H7 (cell line): ENCODE measurements around the gene SMG7. TPM values are rescaled to one million over a fixed set of nuclear protein-coding genes. Genes with fewer than 3 reads are reported as not detected.

Experiments
- DNase-seq: peaks from one replicate; pipeline ENCODE4 v3.0.0; 2012
- H3K27me3 ChIP-seq: 2 replicates; pipeline ENCODE4 v1.6.0; 2011; ENCODE audit warnings: mild to moderate bottlenecking, low read length; ENCODE audit not compliant: control insufficient read depth, insufficient read depth
- H3K36me3 ChIP-seq: replicated peaks from 2 replicates; pipeline ENCODE4 v1.5.1; 2011; ENCODE audit warnings: low read length; ENCODE audit not compliant: control insufficient read depth, insufficient read depth
- H3K4me3 ChIP-seq: 2 replicates; pipeline ENCODE4 v1.5.1; 2011; ENCODE audit warnings: low read depth, mild to moderate bottlenecking, control low read depth, low read length, moderate library complexity; ENCODE audit not compliant: insufficient read depth
- total RNA-seq: library from RNA; depleted of rRNA; stranded (reverse); fragments of >200 nt; shearing (Covaris generic); gene quantifications from 2 replicates; pipeline ENCODE4 v1.2.3, GENCODE V29; 2014

The SMG7 gene
- total RNA-seq, 1 experiment from 2014 or later, result 37.6 TPM

- DNase-seq, result no peak
- H3K4me3 ChIP-seq, result no peak overlapping the region
- H3K27me3 ChIP-seq, result no peaks in the 10 kb centered on the region
- peaks cover 10% of the 10 kb centered on the region for H3K36me3 ChIP-seq
These were observed 80.6 kb downstream of the SMG7 start for GRCh38 chr1:183552891-183553290.

- Histone ChIP-seq H3K36me3 (peaks cover 10% of the 10 kb centered on the region), H3K27me3 (no peaks in the 10 kb centered on the region)
These were observed 81.0 kb downstream of the SMG7 start for GRCh38 chr1:183553331-183553730.

GRCh38 chr1:183553764-183554163, 81.5 kb downstream of the SMG7 start:
- no peak for DNase-seq
- Histone ChIP-seq H3K4me3 (no peak overlapping the region), H3K27me3 (no peaks in the 10 kb centered on the region), H3K36me3 (peaks cover 10% of the 10 kb centered on the region)

More at GRCh38 chr1:183553331-183553730, 81.0 kb downstream of the SMG7 start:
- no peak for DNase-seq
- no peak overlapping the region for H3K4me3 ChIP-seq

DNA sequence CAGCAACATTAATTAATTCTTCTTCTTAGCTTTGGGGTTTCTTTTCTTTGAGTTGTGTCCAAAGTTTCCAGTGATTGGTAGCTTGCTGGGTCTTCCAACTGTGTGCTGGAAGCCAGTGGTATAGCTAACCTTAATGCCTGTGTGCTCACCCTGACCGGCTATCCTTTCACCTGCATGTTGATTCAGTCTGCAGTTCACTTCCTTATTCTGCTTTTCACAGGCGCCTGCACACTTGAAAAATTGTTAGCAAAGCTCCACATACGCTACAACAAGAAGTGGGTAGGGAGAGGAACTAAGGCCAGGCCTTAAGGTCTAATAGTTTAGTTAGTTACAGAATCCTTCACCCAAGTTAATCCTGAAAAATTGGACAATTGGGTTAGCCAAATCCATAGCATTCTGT, 82.3 kb downstream of the SMG7 start:
- no peak for DNase-seq
- H3K4me3 ChIP-seq, result no peak overlapping the region
- peaks cover 9% of the 10 kb centered on the region for H3K36me3 ChIP-seq
- H3K27me3 ChIP-seq, result no peaks in the 10 kb centered on the region

DNA sequence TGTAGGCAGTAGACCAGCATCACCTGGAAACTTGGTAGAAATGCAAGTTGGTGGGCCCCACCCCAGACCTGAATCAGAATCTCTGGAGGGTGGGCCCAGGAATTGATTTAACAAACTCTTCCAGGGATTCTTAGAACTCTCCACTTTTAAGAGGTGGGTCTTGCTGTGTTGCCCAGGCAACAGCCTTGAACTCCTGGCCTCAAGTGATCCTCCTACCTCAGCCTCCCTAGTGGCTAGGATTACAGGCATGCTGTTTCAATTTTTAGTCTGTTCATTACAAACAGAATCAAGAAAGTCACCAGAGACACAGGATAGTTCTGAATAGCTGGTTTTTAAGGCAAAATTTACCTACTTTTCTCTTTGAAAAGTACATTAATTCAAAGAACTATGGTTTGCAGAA, 86.8 kb downstream of the SMG7 start:
- Histone ChIP-seq H3K4me3 (no peak overlapping the region), H3K27me3 (no peaks in the 10 kb centered on the region), H3K36me3 (no peaks in the 10 kb centered on the region)
- no peak for DNase-seq

DNA sequence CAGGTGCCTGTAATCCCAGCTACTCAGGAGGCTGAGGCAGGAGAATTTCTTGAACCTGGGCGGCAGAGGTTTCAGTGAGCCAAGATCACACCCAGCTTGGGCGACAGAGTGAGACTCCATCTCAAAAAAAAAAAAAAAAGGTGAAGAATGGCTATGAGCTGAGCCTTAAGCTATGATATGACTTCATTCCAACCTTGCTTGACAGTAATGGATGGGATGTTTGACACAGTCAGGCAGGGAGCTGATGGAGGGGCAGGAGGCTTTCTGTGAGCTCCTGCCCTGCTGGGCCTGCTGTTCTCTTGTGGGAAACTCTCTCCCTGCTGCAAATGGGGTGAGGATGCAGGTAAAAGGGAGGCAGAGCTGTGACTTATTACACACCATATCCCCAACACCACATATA, 90.4 kb downstream of the SMG7 start:
- no peak for DNase-seq

DNA sequence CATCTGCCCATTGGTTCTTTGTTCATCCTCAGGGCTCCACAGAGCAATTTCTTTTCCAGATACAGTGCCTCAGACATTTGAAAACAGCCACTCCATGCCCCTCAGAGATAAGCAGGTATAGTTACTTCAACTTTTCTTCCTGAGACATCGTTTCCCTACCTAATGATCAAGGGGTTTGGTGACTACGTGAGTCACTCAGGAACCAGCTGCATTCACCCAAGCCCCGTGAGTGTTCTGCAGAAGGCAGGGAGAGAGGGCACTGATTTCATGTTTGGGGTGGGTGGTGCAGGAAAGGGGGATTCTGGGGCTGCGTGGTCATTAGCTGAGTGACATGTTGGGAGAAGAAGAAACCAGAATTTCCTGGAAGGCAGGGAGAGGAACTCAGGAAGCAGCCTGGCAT, 93.0 kb downstream of the SMG7 start:
- H3K36me3 ChIP-seq, result no peaks in the 10 kb centered on the region
- no peaks in the 10 kb centered on the region for H3K27me3 ChIP-seq
- DNase-seq, result no peak
- no peak overlapping the region for H3K4me3 ChIP-seq

More for the DNA sequence above, 90.4 kb downstream of the SMG7 start:
- Histone ChIP-seq H3K27me3 (no peaks in the 10 kb centered on the region), H3K36me3 (no peaks in the 10 kb centered on the region), H3K4me3 (no peak overlapping the region)

GRCh38 chr1:183566026-183566425, 93.7 kb downstream of the SMG7 start:
- no peaks in the 10 kb centered on the region for H3K27me3 ChIP-seq
- no peak for DNase-seq
- no peaks in the 10 kb centered on the region for H3K36me3 ChIP-seq
- no peak overlapping the region for H3K4me3 ChIP-seq

GRCh38 chr1:183567584-183567983, 95.3 kb downstream of the SMG7 start:
- DNase-seq, result no peak
- H3K4me3 ChIP-seq, result no peak overlapping the region
- H3K36me3 ChIP-seq, result no peaks in the 10 kb centered on the region
- H3K27me3 ChIP-seq, result no peaks in the 10 kb centered on the region

DNA sequence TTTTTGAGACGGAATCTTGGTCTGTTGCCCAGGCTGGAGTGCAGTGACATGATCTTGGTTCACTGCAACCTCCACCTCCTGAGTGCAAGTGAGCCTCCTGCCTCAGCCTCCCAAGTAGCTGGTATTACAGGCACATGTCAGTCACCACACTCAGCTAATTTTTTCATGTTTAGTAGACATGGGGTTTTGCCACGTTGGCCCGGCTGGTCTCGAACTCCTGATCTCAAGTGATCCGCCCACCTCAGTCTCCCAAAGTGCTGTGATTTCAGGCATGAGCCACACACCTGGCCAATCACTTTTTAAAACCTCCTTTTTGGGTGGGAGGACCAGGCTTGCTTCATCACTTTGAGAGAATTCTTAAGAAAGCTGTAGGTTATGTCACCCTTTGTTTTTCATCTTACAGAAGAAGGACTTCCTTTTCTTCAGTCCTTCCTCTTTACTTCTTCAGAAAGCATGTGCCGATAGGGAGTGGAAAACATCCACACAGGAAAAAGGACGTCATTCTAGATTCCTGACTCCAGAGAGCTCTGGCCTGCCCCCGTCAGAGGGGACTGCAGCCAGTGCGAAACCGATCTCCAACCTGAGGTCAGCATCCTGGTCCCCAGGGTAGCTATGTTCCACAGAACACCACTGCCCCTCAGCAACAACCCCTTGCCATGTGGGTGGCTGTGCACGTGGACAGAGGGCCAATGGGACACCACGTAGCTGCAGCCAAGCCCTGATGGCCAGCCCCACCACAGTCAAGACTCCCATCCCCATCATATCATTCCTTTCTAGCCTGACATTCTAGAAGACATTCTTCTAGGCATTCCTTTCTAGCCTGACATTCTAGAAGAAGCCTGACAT, 96.1 kb downstream of the SMG7 start:
- Histone ChIP-seq H3K4me3 (no peak overlapping the region), H3K27me3 (no peaks in the 10 kb centered on the region), H3K36me3 (no peaks in the 10 kb centered on the region)
- DNase-seq, result no peak

GRCh38 chr1:183569141-183569540, 96.8 kb downstream of the SMG7 start:
- DNase-seq, result no peak
- no peaks in the 10 kb centered on the region for H3K27me3 ChIP-seq
- H3K36me3 ChIP-seq, result no peaks in the 10 kb centered on the region
- H3K4me3 ChIP-seq, result no peak overlapping the region

- H3K4me3 ChIP-seq, result no peak overlapping the region
- H3K36me3 ChIP-seq, result no peaks in the 10 kb centered on the region
- no peak for DNase-seq
- H3K27me3 ChIP-seq, result no peaks in the 10 kb centered on the region
These were observed 97.5 kb downstream of the SMG7 start for GRCh38 chr1:183569801-183570200.

- Histone ChIP-seq H3K36me3 (no peaks in the 10 kb centered on the region), H3K4me3 (no peak overlapping the region), H3K27me3 (no peaks in the 10 kb centered on the region)
- DNase-seq, result no peak
These were observed 98.2 kb downstream of the SMG7 start for GRCh38 chr1:183570451-183570850.

DNA sequence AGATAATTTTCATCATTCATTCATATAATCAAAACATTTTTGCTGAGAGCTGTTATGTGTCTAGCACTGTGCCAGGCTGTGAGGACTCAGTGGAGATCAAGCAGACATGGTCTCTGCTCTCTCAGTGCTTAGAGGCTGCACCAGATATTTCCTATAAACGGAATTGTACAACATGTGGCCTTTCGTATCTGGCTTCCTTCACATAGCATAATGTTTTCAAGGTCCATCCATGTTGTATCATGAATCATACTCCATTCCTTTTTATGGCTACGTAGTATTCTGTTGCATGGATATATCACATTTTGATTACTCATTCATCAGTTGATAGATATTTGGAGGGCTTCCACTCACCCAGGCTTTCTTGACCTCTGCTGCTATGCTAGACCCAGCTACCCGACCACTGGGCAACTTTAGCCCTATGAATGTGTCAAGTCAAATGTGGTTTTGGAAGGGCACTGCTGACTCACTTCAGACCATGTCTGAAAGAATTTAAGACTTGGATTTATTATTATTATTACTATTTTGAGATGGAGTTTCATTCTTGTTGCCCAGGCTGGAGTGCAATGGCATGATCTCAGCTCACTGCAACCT, 99.5 kb downstream of the SMG7 start:
- DNase-seq, result no peak
- no peaks in the 10 kb centered on the region for H3K36me3 ChIP-seq
- no peak overlapping the region for H3K4me3 ChIP-seq
- no peaks in the 10 kb centered on the region for H3K27me3 ChIP-seq

- Histone ChIP-seq H3K27me3 (no peaks in the 10 kb centered on the region), H3K4me3 (no peak overlapping the region), H3K36me3 (no peaks in the 10 kb centered on the region)
- DNase-seq, result no peak
These were observed 100.4 kb downstream of the SMG7 start for GRCh38 chr1:183572721-183573120.
